EH (cell line): Measurements from ENCODE around the gene SLC1A3.

ENCODE experiments used
- DNase-seq: peaks from one replicate; pipeline ENCODE4 v3.0.0-alpha.2; 2015; ENCODE audit warnings: low read depth

SLC1A3 gene

GRCh38 chr5:36599986-36600779 is 6.2 kb upstream of the SLC1A3 start:
- no peak for DNase-seq

- DNase-seq = no peak
Measured at GRCh38 chr5:36600917-36601527, 5.4 kb upstream of the SLC1A3 start.

GRCh38 chr5:36602704-36603321 is 3.6 kb upstream of the SLC1A3 start:
- no peak for DNase-seq

GRCh38 chr5:36605241-36605640 is 1.2 kb upstream of the SLC1A3 start:
- no peak for DNase-seq

GRCh38 chr5:36606036-36606427 is 374 bp upstream of the SLC1A3 start:
- no peak for DNase-seq

GRCh38 chr5:36607114-36607571 is 737 bp downstream of the SLC1A3 start:
- DNase-seq = peak; percentile 51

- peak; percentile 33 for DNase-seq
Measured at GRCh38 chr5:36607838-36608783, 1.7 kb downstream of the SLC1A3 start.

GRCh38 chr5:36610621-36611020 is 4.2 kb downstream of the SLC1A3 start:
- no peak for DNase-seq

- no peak for DNase-seq
Measured at GRCh38 chr5:36611520-36612274, 5.3 kb downstream of the SLC1A3 start.

GRCh38 chr5:36613241-36613640 is 6.8 kb downstream of the SLC1A3 start:
- no peak for DNase-seq

- DNase-seq = no peak
Measured at GRCh38 chr5:36613771-36614656, 7.6 kb downstream of the SLC1A3 start.

- no peak for DNase-seq
Measured at GRCh38 chr5:36614657-36615308, 8.4 kb downstream of the SLC1A3 start.

- no peak for DNase-seq
Measured at GRCh38 chr5:36619012-36619635, 12.7 kb downstream of the SLC1A3 start.

GRCh38 chr5:36621985-36622384 is 15.6 kb downstream of the SLC1A3 start:
- no peak for DNase-seq

GRCh38 chr5:36623832-36624231 is 17.4 kb downstream of the SLC1A3 start:
- DNase-seq = no peak

GRCh38 chr5:36624277-36624676 is 17.9 kb downstream of the SLC1A3 start:
- DNase-seq = no peak

GRCh38 chr5:36628695-36629094 is 22.3 kb downstream of the SLC1A3 start:
- DNase-seq = no peak

GRCh38 chr5:36629729-36630128 is 23.3 kb downstream of the SLC1A3 start:
- no peak for DNase-seq
